Mesenchymal stem cell (in vitro differentiated cells and primary cell): ENCODE results near the gene SERINC5.

ENCODE experiments used
- DNase-seq: peaks from one replicate; pipeline ENCODE4 v3.0.0-alpha.2; 2013
- H2AFZ ChIP-seq: one replicate; pipeline ENCODE4 v1.6.1; 2013; ENCODE audit warnings: low read depth, mild to moderate bottlenecking, control low read depth, inconsistent platforms, low read length, moderate library complexity
- H2AK5ac ChIP-seq: 2 replicates; pipeline ENCODE4 v1.6.1; 2013; ENCODE audit warnings: low read length, moderate library complexity, mild to moderate bottlenecking, inconsistent platforms; ENCODE audit not compliant: severe bottlenecking
- H2BK120ac ChIP-seq: one replicate; pipeline ENCODE4 v1.6.1; 2013; ENCODE audit warnings: low read depth, mild to moderate bottlenecking, inconsistent platforms, low read length, moderate library complexity
- H2BK12ac ChIP-seq, 2 experiments: one replicate each; pipeline ENCODE4 v1.6.1; 2013; ENCODE audit warnings: inconsistent platforms in 2 of 2, low read length in 2 of 2, mild to moderate bottlenecking in 2 of 2, moderate library complexity in 2 of 2, control low read depth in 1 of 2
- H2BK15ac ChIP-seq: one replicate; pipeline ENCODE4 v1.6.1; 2013; ENCODE audit warnings: mild to moderate bottlenecking, low read depth, inconsistent platforms; ENCODE audit not compliant: poor library complexity, severe bottlenecking
- H2BK5ac ChIP-seq: 2 replicates; pipeline ENCODE4 v1.6.1; 2013; ENCODE audit warnings: low read depth, mild to moderate bottlenecking, low read length, control low read depth, inconsistent platforms; ENCODE audit not compliant: poor library complexity, severe bottlenecking
- H3K14ac ChIP-seq, 2 experiments: one replicate each; pipeline ENCODE4 v1.6.1; 2013; ENCODE audit warnings: inconsistent platforms in 2 of 2, low read length in 2 of 2, control low read depth in 1 of 2, mild to moderate bottlenecking in 1 of 2, moderate library complexity in 1 of 2
- H3K18ac ChIP-seq, 2 experiments: one replicate each; pipeline ENCODE4 v1.6.1; 2013; ENCODE audit warnings: inconsistent platforms in 2 of 2, low read length in 2 of 2, control low read depth in 1 of 2, low read depth in 1 of 2, mild to moderate bottlenecking in 1 of 2
- H3K23ac ChIP-seq, 2 experiments: one replicate each; pipeline ENCODE4 v1.6.1; 2013; ENCODE audit warnings: inconsistent platforms in 2 of 2, low read length in 2 of 2, mild to moderate bottlenecking in 2 of 2, moderate library complexity in 2 of 2, control low read depth in 1 of 2
- H3K27ac ChIP-seq: 2 replicates; pipeline ENCODE4 v1.5.1; 2013; ENCODE audit warnings: mild to moderate bottlenecking, moderate library complexity, low read length, control low read depth, inconsistent platforms; ENCODE audit not compliant: poor library complexity, severe bottlenecking
- H3K27me3 ChIP-seq, 2 experiments: 2 replicates each; pipeline versions ENCODE4 v1.6.1 to v1.7.0; 2013; ENCODE audit warnings: low read length in 2 of 2, mild to moderate bottlenecking in 2 of 2, moderate library complexity in 2 of 2, control low read depth in 1 of 2, inconsistent platforms in 1 of 2; ENCODE audit not compliant: control insufficient read depth in 1 of 2, insufficient read depth in 1 of 2
- H3K36me3 ChIP-seq, 2 experiments: 2 replicates each; pipeline versions ENCODE4 v1.6.1 to v1.7.0; 2013; ENCODE audit warnings: low read length in 2 of 2, control low read depth in 1 of 2, inconsistent platforms in 1 of 2, low read depth in 1 of 2, mild to moderate bottlenecking in 1 of 2; ENCODE audit not compliant: insufficient read depth in 2 of 2, control insufficient read depth in 1 of 2
- H3K4ac ChIP-seq, 2 experiments: one replicate each; pipeline ENCODE4 v1.6.1; 2013; ENCODE audit warnings: inconsistent platforms in 2 of 2, low read length in 2 of 2, mild to moderate bottlenecking in 2 of 2, moderate library complexity in 2 of 2, control low read depth in 1 of 2, low read depth in 1 of 2
- H3K4me1 ChIP-seq: 2 replicates; pipeline ENCODE4 v1.6.1; 2013; ENCODE audit warnings: low read depth, low read length, control low read depth; ENCODE audit not compliant: control insufficient read depth, insufficient read depth
- H3K4me2 ChIP-seq: 2 replicates; pipeline ENCODE4 v1.6.1; 2013; ENCODE audit warnings: low read length, mild to moderate bottlenecking, inconsistent platforms; ENCODE audit not compliant: poor library complexity, severe bottlenecking
- H3K4me3 ChIP-seq, 2 experiments: 2 replicates each; pipeline versions ENCODE4 v1.5.1 to v1.7.0; 2013; ENCODE audit warnings: low read length in 2 of 2, mild to moderate bottlenecking in 2 of 2, control low read depth in 1 of 2, low read depth in 1 of 2; ENCODE audit not compliant: insufficient read depth in 1 of 2
- H3K79me1 ChIP-seq: replicated peaks from 2 replicates; pipeline ENCODE4 v1.6.1; 2013; ENCODE audit warnings: mild to moderate bottlenecking, control low read depth, low read length, inconsistent platforms; ENCODE audit not compliant: poor library complexity, severe bottlenecking
- H3K9ac ChIP-seq: 2 replicates; pipeline ENCODE4 v1.7.0; 2013; ENCODE audit warnings: mild to moderate bottlenecking, low read length, moderate library complexity
- H3K9me3 ChIP-seq: 2 replicates; pipeline ENCODE4 v1.7.0; 2013; ENCODE audit warnings: mild to moderate bottlenecking, low read length; ENCODE audit not compliant: control insufficient read depth
- H4K8ac ChIP-seq: one replicate; pipeline ENCODE4 v1.6.1; 2013; ENCODE audit warnings: inconsistent platforms, mild to moderate bottlenecking, low read length, moderate library complexity
- H4K91ac ChIP-seq: one replicate; pipeline ENCODE4 v1.6.1; 2013; ENCODE audit warnings: mild to moderate bottlenecking, low read length, inconsistent platforms
- WGBS: methylation state at CpG from one replicate; pipeline ENCODE4 v1.1.7; 2013; ENCODE audit warnings: mixed read lengths; 5-methylcytosine and 5-hydroxymethylcytosine counted together

SERINC5 gene

GRCh38 chr5:80150731-80151130 lies 105.1 kb downstream of the SERINC5 start:
- H3K18ac ChIP-seq, result no peak overlapping the region
- H3K9ac ChIP-seq, result no peak overlapping the region
- H3K27me3 ChIP-seq, result no peaks in the 10 kb centered on the region
- H2BK5ac ChIP-seq, result no peak overlapping the region
- no peak overlapping the region for H3K4me2 ChIP-seq
- H2AK5ac ChIP-seq, result no peak overlapping the region
- H2AFZ ChIP-seq, result no peak overlapping the region
- no peak overlapping the region for H2BK15ac ChIP-seq
- peaks cover 4 to 39% of the 10 kb centered on the region in 2 experiments for H3K36me3 ChIP-seq
- no peak overlapping the region for H3K14ac ChIP-seq
- no peak overlapping the region for H4K8ac ChIP-seq
- H3K79me1 ChIP-seq, result no peaks in the 10 kb centered on the region
- no peaks in the 10 kb centered on the region for H3K9me3 ChIP-seq
- H3K23ac ChIP-seq, result no peak overlapping the region
- WGBS, result 81% methylated on average over 7 of the region's 11 CpGs
- no peak overlapping the region for H3K4ac ChIP-seq
- no peak for DNase-seq
- H3K4me3 ChIP-seq, result no peak overlapping the region
- H3K4me1 ChIP-seq, result no peaks in the 10 kb centered on the region
- no peak overlapping the region for H3K27ac ChIP-seq
- H2BK120ac ChIP-seq, result no peak overlapping the region
- no peak overlapping the region for H2BK12ac ChIP-seq
- no peak overlapping the region for H4K91ac ChIP-seq

DNA sequence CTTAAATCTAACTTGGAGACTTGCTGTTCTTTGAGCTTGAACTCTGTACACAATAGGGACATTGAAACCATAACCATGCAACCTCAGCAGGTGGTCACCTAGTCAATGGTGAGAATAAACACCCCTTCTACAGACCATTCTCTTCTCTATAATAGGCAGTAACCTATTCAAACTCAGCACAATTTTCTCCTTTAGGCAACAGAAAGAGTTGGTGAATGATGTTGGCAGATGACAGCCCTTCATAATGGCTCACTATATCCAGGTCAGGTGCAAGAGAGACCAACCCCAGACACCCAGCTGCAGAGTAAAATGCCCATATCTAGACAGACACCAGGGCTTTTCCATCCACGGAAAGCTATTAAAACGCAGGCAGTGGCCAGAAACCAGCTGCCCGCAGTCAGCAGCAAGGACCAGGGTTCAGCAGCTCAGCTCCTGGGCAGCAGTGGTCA lies 106.7 kb downstream of the SERINC5 start:
- H3K79me1 ChIP-seq, result no peaks in the 10 kb centered on the region
- 94% methylated on average over 3 of the region's 3 CpGs for WGBS
- H3K36me3 ChIP-seq, result peaks cover 4 to 50% of the 10 kb centered on the region in 2 experiments
- no peaks in the 10 kb centered on the region for H3K4me1 ChIP-seq
- no peak overlapping the region for H2BK120ac ChIP-seq
- H4K8ac ChIP-seq, result no peak overlapping the region
- H3K4me2 ChIP-seq, result no peak overlapping the region
- H3K4ac ChIP-seq, result no peak overlapping the region
- DNase-seq, result no peak
- no peak overlapping the region for H2BK12ac ChIP-seq
- H2AFZ ChIP-seq, result no peak overlapping the region
- H2AK5ac ChIP-seq, result no peak overlapping the region
- no peaks in the 10 kb centered on the region for H3K9me3 ChIP-seq
- no peak overlapping the region for H4K91ac ChIP-seq
- H3K18ac ChIP-seq, result no peak overlapping the region
- no peak overlapping the region for H3K14ac ChIP-seq
- H3K4me3 ChIP-seq, result no peak overlapping the region
- H3K9ac ChIP-seq, result no peak overlapping the region
- no peaks in the 10 kb centered on the region for H3K27me3 ChIP-seq
- no peak overlapping the region for H2BK5ac ChIP-seq
- no peak overlapping the region for H2BK15ac ChIP-seq
- no peak overlapping the region for H3K27ac ChIP-seq
- no peak overlapping the region for H3K23ac ChIP-seq

DNA sequence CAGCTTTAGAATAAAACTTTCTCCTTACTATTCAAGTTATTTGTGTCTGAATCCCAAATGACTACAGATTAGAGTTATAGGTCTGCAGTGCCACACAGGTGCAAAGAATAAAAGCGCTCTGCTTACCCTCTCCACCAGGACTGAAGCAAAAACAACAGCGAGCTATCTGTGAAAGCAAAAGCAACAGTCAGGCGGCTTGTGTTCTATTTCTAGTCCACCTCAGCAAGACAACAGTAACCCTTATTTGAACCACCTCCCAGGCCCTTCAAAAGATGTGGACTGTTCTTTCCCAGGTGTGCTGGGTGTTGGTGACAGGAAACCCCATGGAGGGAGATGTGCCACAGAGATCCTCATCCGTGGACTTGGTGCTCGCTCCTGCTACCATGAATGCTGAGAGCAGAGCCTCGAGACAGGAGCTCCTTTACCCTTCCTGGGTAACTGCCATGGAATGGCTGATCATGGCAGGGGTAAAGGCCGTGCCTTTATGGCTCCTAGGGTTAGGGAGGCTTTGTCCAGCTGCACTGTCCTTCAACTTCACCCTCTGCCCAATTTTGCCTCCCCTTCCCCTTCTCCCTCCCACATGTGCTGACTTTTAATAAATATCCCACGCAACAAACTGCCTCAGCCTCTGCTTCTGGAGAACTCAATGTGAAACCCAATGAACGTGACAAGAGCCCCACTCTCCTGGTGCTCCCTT lies 108.6 kb downstream of the SERINC5 start:
- WGBS, result 95% methylated on average over 8 of the region's 9 CpGs
- Histone ChIP-seq H2AFZ (no peak overlapping the region), H2BK120ac (no peak overlapping the region), H3K27ac (no peak overlapping the region), H3K9ac (no peak overlapping the region), H2BK15ac (no peak overlapping the region), H4K8ac (no peak overlapping the region), H3K36me3 (peaks cover 4 to 62% of the 10 kb centered on the region in 2 experiments), H3K14ac (no peak overlapping the region), H3K4ac (no peak overlapping the region), H4K91ac (no peak overlapping the region), H3K4me3 (no peak overlapping the region), H2AK5ac (no peak overlapping the region), H3K79me1 (no peaks in the 10 kb centered on the region), H3K18ac (no peak overlapping the region), H3K4me1 (no peaks in the 10 kb centered on the region), H2BK5ac (no peak overlapping the region), H2BK12ac (no peak overlapping the region), H3K9me3 (no peaks in the 10 kb centered on the region), H3K4me2 (no peak overlapping the region), H3K23ac (no peak overlapping the region), H3K27me3 (no peaks in the 10 kb centered on the region)
- DNase-seq, result no peak

- Histone ChIP-seq H3K27ac (no peak overlapping the region), H4K91ac (no peak overlapping the region), H3K4me3 (no peak overlapping the region), H2AK5ac (no peak overlapping the region), H4K8ac (no peak overlapping the region), H2BK12ac (no peak overlapping the region), H2BK5ac (no peak overlapping the region), H3K18ac (no peak overlapping the region), H3K4ac (no peak overlapping the region), H3K79me1 (no peaks in the 10 kb centered on the region), H3K36me3 (peaks cover 6 to 56% of the 10 kb centered on the region in 2 experiments), H3K9ac (no peak overlapping the region), H3K9me3 (no peaks in the 10 kb centered on the region), H3K23ac (no peak overlapping the region), H3K4me2 (no peak overlapping the region), H2BK15ac (no peak overlapping the region), H3K27me3 (no peaks in the 10 kb centered on the region), H3K4me1 (no peaks in the 10 kb centered on the region), H2AFZ (no peak overlapping the region), H3K14ac (no peak overlapping the region), H2BK120ac (no peak overlapping the region)
- WGBS, result 93% methylated on average over 8 of the region's 9 CpGs
- DNase-seq, result no peak
Observed at GRCh38 chr5:80146046-80146445, 109.8 kb downstream of the SERINC5 start.
